ENCODE results near the gene SULT1A2. TPM values are rescaled to one million over a fixed set of nuclear protein-coding genes. Genes with fewer than 3 reads are reported as not detected.

The SULT1A2 gene
- total and polyA plus RNA-seq, 2 of the 13 experiments (the other 11 are each of a cell fraction or from before 2014, with no cell fraction given): 33.0 to 34.2 TPM

DNA sequence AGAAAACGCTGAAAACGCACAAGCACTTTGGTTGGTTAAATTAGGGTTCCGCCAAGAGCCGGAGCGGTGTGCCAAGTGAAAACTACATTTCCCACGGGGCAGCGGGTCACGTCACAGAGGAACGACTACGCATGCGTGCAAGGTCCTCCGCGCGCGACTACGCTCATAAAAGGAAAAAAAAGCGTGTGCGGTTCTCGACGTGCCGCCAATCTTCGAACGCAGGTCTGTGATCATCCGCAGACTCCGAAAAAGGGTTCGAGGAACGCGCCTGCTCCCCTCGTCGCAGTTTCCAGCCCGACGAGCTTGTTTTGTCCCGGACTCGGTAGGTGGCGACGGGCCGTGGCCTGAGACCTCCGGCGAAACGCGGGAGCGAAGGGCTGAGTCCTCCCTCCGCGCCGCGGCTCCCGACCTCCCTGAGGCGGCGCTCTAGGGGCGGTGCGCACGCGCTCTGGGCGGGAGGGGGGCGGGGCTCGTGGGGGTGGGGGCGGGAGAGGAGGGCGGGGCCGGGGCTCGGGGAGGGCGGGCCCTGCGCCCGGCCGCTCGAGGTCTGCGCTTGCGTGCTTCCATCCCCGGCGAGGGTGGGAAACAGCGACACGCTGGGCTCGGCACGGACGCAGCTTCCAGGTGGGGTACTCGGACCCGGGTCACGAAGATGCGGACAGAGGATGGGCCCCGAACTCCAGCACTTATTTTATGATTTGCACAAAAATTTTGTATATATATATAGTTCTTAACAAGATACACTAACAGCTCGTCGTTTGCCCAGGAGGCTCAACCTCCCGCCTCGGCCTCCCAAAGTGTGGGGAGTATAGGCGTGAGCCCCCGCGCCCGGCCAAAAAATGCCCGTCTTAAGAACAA, 42.8 kb downstream of the SULT1A2 start, which contains the start of gene SGF29 (continued):
- TF ChIP-seq ZNF510 (CRISPR knock-in tag; IDR thresholded peaks at IDR 0.05; ENCODE audit: low read depth) (peak; percentile 97), MAF1 (CRISPR knock-in tag; IDR thresholded peaks at IDR 0.05; ENCODE audit: borderline replicate concordance) (0 out of 2 replicates have a peak, but pooled peaks have one; percentile 59), ZNF704 (CRISPR knock-in tag; IDR thresholded peaks at IDR 0.05; ENCODE audit: borderline replicate concordance) (peak; percentile 68; the same call in 1 of the 2 replicates), FOSL1 (CRISPR knock-in tag; IDR thresholded peaks at IDR 0.05; ENCODE audit: borderline replicate concordance) (0 out of 2 replicates have a peak, but pooled peaks have one; percentile 9), HMG20B (CRISPR knock-in tag; conservative IDR thresholded peaks at IDR 0.05) (no peak; the same call in 1 of the 2 replicates), ZNF552 (CRISPR knock-in tag; IDR thresholded peaks at IDR 0.05; ENCODE audit: borderline replicate concordance) (0 out of 2 replicates have a peak, but pooled peaks have one; percentile 54), ZMAT3 (CRISPR knock-in tag; conservative IDR thresholded peaks at IDR 0.05) (peak; percentile 82; the same call in 1 of the 2 replicates), HDAC6 (IDR thresholded peaks at IDR 0.05; ENCODE audit: low read depth, low read length) (no peak), ZBTB4 (CRISPR knock-in tag; IDR thresholded peaks at IDR 0.05; ENCODE audit: borderline replicate concordance) (0 out of 2 replicates have a peak, but pooled peaks have one; percentile 75), ZSCAN12 (CRISPR knock-in tag; IDR thresholded peaks at IDR 0.05) (no peak), ZNF207 (IDR thresholded peaks at IDR 0.05; ENCODE audit: borderline replicate concordance) (no peak), KDM5B (CRISPR knock-in tag; IDR thresholded peaks at IDR 0.05; ENCODE audit: borderline replicate concordance) (peak; percentile 93), ZNF770 (CRISPR knock-in tag; IDR thresholded peaks at IDR 0.05) (peak; percentile 96), HHEX (CRISPR knock-in tag; IDR thresholded peaks at IDR 0.05) (no peak), IKZF1 (IDR thresholded peaks at IDR 0.05) (no peak), MLX (CRISPR knock-in tag; IDR thresholded peaks at IDR 0.05) (peak; percentile 67; the same call in 1 of the 2 replicates)
- TF ChIP-seq, protein P1, sequence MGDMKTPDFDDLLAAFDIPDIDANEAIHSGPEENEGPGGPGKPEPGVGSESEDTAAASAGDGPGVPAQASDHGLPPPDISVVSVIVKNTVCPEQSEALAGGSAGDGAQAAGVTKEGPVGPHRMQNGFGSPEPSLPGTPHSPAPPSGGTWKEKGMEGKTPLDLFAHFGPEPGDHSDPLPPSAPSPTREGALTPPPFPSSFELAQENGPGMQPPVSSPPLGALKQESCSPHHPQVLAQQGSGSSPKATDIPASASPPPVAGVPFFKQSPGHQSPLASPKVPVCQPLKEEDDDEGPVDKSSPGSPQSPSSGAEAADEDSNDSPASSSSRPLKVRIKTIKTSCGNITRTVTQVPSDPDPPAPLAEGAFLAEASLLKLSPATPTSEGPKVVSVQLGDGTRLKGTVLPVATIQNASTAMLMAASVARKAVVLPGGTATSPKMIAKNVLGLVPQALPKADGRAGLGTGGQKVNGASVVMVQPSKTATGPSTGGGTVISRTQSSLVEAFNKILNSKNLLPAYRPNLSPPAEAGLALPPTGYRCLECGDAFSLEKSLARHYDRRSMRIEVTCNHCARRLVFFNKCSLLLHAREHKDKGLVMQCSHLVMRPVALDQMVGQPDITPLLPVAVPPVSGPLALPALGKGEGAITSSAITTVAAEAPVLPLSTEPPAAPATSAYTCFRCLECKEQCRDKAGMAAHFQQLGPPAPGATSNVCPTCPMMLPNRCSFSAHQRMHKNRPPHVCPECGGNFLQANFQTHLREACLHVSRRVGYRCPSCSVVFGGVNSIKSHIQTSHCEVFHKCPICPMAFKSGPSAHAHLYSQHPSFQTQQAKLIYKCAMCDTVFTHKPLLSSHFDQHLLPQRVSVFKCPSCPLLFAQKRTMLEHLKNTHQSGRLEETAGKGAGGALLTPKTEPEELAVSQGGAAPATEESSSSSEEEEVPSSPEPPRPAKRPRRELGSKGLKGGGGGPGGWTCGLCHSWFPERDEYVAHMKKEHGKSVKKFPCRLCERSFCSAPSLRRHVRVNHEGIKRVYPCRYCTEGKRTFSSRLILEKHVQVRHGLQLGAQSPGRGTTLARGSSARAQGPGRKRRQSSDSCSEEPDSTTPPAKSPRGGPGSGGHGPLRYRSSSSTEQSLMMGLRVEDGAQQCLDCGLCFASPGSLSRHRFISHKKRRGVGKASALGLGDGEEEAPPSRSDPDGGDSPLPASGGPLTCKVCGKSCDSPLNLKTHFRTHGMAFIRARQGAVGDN (CRISPR knock-in tag; IDR thresholded peaks at IDR 0.05): peak; percentile 97
